Esophagus squamous epithelium (tissue), 5 donors: ENCODE data around the gene SPTBN2. TPM values are rescaled to one million over a fixed set of nuclear protein-coding genes. Genes with fewer than 3 reads are reported as not detected.
A peak's percentile ranks its signal among the peaks of the same experiment; 100 is the strongest.
"Not testable (repeated sequence)": the region's sequence is repeated elsewhere in the genome, so short reads cannot be mapped to it uniquely, and the experiment has no call there.

Source experiments
- DNase-seq: peaks from one replicate; lab custom pipeline; 2025; lab: John Stamatoyannopoulos, UW
- H3K27ac ChIP-seq, 4 donors: fragments of 200-600 bp; sonication (generic); one replicate each; pipeline ENCODE4 v1.5.1; 2016 to 2019; ENCODE audit warnings: mild to moderate bottlenecking in 1 of 4
- H3K27me3 ChIP-seq, 4 donors: fragments of 200-600 bp; sonication (generic); 1 replicate in 3 of 4; 2 replicates in 1 of 4; pipeline versions ENCODE4 v1.5.1 to v1.6.0; 2017 to 2021; ENCODE audit warnings: antibody characterized with exemption in 1 of 4
- H3K36me3 ChIP-seq, 3 donors: fragments of 200-600 bp; sonication (generic); one replicate each; pipeline ENCODE4 v1.5.1; 2016 to 2019
- H3K4me1 ChIP-seq, 3 donors: fragments of 200-600 bp; sonication (generic); one replicate each; pipeline ENCODE4 v1.5.1; 2017 to 2019
- H3K4me3 ChIP-seq, 4 donors: fragments of 200-600 bp; sonication (generic); 1 replicate in 3 of 4; 2 replicates in 1 of 4; pipeline ENCODE4 v1.5.1; 2016 to 2019; ENCODE audit warnings: mild to moderate bottlenecking in 2 of 4, moderate library complexity in 1 of 4
- H3K9me3 ChIP-seq, 3 donors: fragments of 200-600 bp; sonication (generic); one replicate each; pipeline ENCODE4 v1.5.1; 2016 to 2019
- POLR2A ChIP-seq, 4 donors: fragments of 450-650 bp; IDR thresholded peaks; one replicate each; pipeline ENCODE4 v1.6.1; 2017; ENCODE audit warnings: antibody characterized with exemption in 4 of 4, mild to moderate bottlenecking in 4 of 4, moderate library complexity in 3 of 4
- WGBS, 2 donors: methylation state at CpG; one replicate each; pipeline ENCODE4 v1.1.5; 2018; 5-methylcytosine and 5-hydroxymethylcytosine counted together
- intact Hi-C: fragments of 100-400 bp; cut with DNase I; formaldehyde crosslinking; loops from one replicate; pipeline ENCODE4 v1.15.0; 2022
- total RNA-seq, 4 donors: library from RNA; depleted of rRNA; stranded (reverse); fragments of >200 nt; gene quantifications; one replicate each; pipeline ENCODE4 v1.1.0, GENCODE V29; 2016
- TF ChIP-seq, protein P1 (sequence below), 6 experiments: fragments of 450-650 bp in 4 of 6; fragments of 200-600 bp in 2 of 6; sonication (generic) in 2 of 6; IDR thresholded peaks; one replicate each; pipeline ENCODE4 v1.5.1; 2016 to 2019; ENCODE audit warnings: antibody characterized with exemption in 6 of 6, mild to moderate bottlenecking in 4 of 6, moderate library complexity in 4 of 6
- donor health status: DM: yes; HTN: yes; CAD: no.

The SPTBN2 gene
- total RNA-seq, 4 donors from 2014 or later, result 101 to 368 (median 128) TPM

DNA sequence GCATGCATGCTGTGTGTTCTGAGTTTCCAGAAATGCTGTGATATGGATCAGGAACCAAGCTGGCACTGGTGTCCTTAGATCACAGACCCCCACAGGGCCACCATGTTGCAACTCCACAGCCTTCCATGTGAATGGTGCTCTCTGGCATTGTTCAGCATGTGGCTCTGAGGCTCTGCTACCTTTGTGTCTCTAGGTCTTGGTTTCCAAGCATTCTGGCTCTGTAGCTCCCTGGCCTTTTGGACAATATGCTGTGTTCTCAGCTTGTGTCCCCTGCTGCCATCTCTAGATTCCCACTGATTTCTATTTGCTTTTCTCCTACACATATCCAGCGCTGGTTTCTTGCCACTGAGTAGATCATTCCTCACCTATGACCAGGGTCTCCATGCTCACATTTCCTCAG, 3.9 kb downstream of the SPTBN2 start:
- Histone ChIP-seq H3K27ac (no peak overlapping the region), H3K4me3 (no peak overlapping the region), H3K4me1 (peaks cover 11 to 58% (median 18%) of the 10 kb centered on the region in 3 donors), H3K36me3 (no peaks in the 10 kb centered on the region), H3K9me3 (no peaks in the 10 kb centered on the region), H3K27me3 (peaks cover 0 to 41% (median 0%) of the 10 kb centered on the region in 4 donors)
- intact Hi-C loops, result no loop called here
- WGBS, 2 donors, result 91 to 100% methylated on average over 1 of the region's 1 CpG
- no peak for DNase-seq
- TF ChIP-seq, protein P1, sequence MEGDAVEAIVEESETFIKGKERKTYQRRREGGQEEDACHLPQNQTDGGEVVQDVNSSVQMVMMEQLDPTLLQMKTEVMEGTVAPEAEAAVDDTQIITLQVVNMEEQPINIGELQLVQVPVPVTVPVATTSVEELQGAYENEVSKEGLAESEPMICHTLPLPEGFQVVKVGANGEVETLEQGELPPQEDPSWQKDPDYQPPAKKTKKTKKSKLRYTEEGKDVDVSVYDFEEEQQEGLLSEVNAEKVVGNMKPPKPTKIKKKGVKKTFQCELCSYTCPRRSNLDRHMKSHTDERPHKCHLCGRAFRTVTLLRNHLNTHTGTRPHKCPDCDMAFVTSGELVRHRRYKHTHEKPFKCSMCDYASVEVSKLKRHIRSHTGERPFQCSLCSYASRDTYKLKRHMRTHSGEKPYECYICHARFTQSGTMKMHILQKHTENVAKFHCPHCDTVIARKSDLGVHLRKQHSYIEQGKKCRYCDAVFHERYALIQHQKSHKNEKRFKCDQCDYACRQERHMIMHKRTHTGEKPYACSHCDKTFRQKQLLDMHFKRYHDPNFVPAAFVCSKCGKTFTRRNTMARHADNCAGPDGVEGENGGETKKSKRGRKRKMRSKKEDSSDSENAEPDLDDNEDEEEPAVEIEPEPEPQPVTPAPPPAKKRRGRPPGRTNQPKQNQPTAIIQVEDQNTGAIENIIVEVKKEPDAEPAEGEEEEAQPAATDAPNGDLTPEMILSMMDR (IDR thresholded peaks at IDR 0.05), result no peak
- no peak for TF ChIP-seq POLR2A (IDR thresholded peaks at IDR 0.05)

DNA sequence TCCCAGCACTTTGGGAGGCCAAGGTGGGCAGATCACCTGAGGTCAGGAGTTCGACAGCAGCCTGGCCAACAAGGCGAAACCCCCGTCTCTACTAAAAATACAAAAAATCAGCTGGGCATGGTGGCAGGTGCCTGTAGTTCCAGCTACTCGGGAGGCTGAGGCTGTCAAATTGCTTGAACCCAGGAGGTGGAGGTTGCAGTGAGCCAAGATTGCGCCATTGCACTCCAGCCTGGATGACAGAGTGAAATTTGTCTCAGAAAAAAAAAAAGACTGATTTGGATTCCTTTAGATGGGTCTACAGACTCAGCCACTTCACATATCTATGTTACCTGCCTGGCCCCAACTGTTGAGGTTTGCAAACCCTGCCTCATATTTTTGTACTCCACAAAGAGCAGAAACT, 4.8 kb downstream of the SPTBN2 start:
- Histone ChIP-seq H3K27me3 (peaks cover 0 to 33% (median 0%) of the 10 kb centered on the region in 4 donors), H3K27ac (peak overlapping the region in 2 of 4 donors; percentile 54 to 55), H3K4me1 (peaks cover 20 to 67% (median 24%) of the 10 kb centered on the region in 3 donors)
- 68 to 84% methylated on average over 3 to 5 of the region's 5 CpGs for WGBS, 2 donors
- DNase-seq, H3K9me3 ChIP-seq, H3K4me3 ChIP-seq, H3K36me3 ChIP-seq, intact Hi-C loops: not testable (repeated sequence)

DNA sequence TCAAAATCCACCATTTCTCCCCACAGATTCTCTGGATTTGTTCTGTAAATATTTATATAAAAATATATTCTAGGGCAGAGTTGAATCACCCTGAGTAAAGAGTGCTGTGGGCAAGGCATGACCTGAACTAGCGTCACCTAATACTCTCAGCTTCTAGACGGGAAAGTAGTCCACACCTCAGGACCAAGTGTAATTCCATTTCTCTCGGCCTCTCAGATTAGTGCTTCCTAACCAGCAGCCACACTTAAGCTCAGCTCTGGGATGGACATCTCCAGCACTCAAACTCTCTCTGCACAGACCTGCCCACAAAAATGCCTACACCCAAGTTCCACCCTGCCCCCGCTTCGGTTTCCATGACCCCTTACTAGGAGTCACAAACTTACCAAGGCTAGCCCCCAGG, 5.3 kb downstream of the SPTBN2 start:
- peak overlapping the region in 2 of 4 donors; percentile 54 to 55 for H3K27ac ChIP-seq
- H3K9me3 ChIP-seq, result no peaks in the 10 kb centered on the region
- no peak for TF ChIP-seq POLR2A (IDR thresholded peaks at IDR 0.05)
- TF ChIP-seq, protein P1 (IDR thresholded peaks at IDR 0.05), result no peak
- no peak overlapping the region for H3K4me3 ChIP-seq
- H3K27me3 ChIP-seq, result peaks cover 0 to 34% (median 0%) of the 10 kb centered on the region in 4 donors
- intact Hi-C loops, result no loop called here
- no peaks in the 10 kb centered on the region for H3K36me3 ChIP-seq
- peaks cover 24 to 68% (median 29%) of the 10 kb centered on the region in 3 donors for H3K4me1 ChIP-seq
- 75 to 77% methylated on average over 5 of the region's 5 CpGs for WGBS, 2 donors
- no peak for DNase-seq

DNA sequence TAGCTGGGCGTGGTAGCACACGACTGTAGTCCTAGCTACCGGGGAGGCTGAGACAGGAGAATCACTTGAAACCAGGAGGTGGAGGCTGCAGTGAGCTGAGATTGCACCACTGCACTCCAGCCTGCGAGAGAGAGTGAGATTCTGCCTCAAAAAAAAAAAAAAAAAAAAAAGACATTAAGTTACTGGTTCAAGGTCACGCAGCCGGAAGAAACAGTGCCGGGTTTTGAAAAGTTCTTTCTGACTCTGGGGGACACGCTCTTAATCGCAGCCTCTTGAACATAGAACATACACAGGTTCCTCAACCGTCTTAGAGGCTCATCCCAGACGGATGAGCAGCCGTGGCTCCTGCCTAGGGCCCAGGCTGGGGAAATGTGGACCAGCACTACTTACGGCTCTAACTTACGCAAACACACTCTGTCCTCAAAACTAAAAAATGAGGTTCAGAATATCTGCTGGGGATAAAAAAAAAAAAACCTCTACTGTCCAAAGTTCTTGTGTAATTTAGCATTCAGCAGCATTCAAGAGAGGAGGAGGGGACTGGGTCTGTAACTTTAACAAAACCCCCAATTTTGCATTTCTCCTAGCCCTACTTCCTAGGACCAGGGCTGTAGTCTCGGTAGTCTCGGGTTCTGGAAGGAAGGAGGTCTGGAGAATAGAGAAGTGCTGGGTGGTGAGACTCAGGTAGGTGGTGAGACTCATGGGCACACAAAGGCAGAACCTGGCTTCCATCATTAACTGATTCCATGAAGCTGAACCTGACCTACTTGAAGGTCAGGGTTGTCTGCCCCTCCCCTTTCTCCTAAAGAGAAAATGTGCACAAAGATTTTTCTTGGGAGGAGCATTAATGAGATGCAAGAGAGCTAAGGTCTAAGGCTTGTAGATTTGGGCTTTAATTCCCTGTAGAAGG, 6.0 kb downstream of the SPTBN2 start:
- Histone ChIP-seq H3K27ac (peak overlapping the region in 2 of 4 donors; percentile 54 to 55), H3K4me3 (no peak overlapping the region), H3K9me3 (no peaks in the 10 kb centered on the region), H3K4me1 (peaks cover 25 to 68% (median 26%) of the 10 kb centered on the region in 3 donors), H3K36me3 (no peaks in the 10 kb centered on the region), H3K27me3 (peaks cover 0 to 34% (median 0%) of the 10 kb centered on the region in 4 donors)
- TF ChIP-seq POLR2A (IDR thresholded peaks at IDR 0.05), result no peak
- TF ChIP-seq, protein P1 (IDR thresholded peaks at IDR 0.05), result no peak
- intact Hi-C loops, result no loop called here
- no peak for DNase-seq
- WGBS, 2 donors, result 80 to 87% methylated on average over 16 of the region's 16 CpGs

DNA sequence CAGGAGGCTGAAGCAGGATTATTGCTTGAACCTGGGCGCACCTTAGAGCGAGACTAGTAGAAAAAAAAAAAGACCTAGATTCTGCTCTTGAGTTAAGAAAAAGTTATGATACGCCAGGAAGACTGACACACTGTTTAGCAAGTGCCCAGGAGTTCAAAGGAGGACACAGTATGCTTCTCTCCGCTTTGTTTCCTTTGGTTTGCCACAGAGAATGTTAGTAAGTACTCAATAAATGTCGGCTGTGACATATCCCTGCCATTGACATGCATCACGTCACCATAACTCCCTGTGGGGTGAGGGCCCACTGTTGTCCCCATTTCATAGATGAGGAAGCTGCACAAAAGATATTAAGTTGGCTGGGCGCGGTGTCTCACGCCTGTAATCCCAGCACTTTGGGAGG, 7.1 kb downstream of the SPTBN2 start:
- intact Hi-C loops, result no loop called here

More for the DNA sequence above, 7.1 kb downstream of the SPTBN2 start:
- TF ChIP-seq, protein P1 (IDR thresholded peaks at IDR 0.05), result no peak
- no peak for TF ChIP-seq POLR2A (IDR thresholded peaks at IDR 0.05)
- 90 to 95% methylated on average over 9 of the region's 9 CpGs for WGBS, 2 donors
- Histone ChIP-seq H3K4me3 (no peak overlapping the region), H3K27ac (peak overlapping the region in 1 of 4 donors; percentile 88), H3K4me1 (peaks cover 17 to 72% (median 21%) of the 10 kb centered on the region in 3 donors), H3K9me3 (no peaks in the 10 kb centered on the region), H3K36me3 (no peaks in the 10 kb centered on the region), H3K27me3 (peaks cover 0 to 25% (median 0%) of the 10 kb centered on the region in 4 donors)
- no peak for DNase-seq
